ENCODE measurements around the gene ACY1. TPM values are rescaled to one million over a fixed set of nuclear protein-coding genes. Genes with fewer than 3 reads are reported as not detected.

ACY1 gene
- total RNA-seq, 1 experiment from 2014 or later: 103 TPM

- DNase-seq (ENCODE audit: low spot score): no peak
- in situ Hi-C loops (cut with HindIII; ENCODE audit: low sequenced_read_pairs): no loop called here
Measured at GRCh38 chr3:52034651-52035050, 51.3 kb downstream of the ACY1 start.

GRCh38 chr3:52036222-52036694, 52.9 kb downstream of the ACY1 start:
- peak; percentile 78 for DNase-seq (ENCODE audit: low spot score)
- in situ Hi-C loops (cut with HindIII; ENCODE audit: low sequenced_read_pairs): no loop called here

GRCh38 chr3:52036829-52037228, 53.5 kb downstream of the ACY1 start:
- DNase-seq (ENCODE audit: low spot score): no peak
- in situ Hi-C loops (cut with HindIII; ENCODE audit: low sequenced_read_pairs): no loop called here

GRCh38 chr3:52037291-52037690, 54.0 kb downstream of the ACY1 start:
- DNase-seq (ENCODE audit: low spot score): no peak
- in situ Hi-C loops (cut with HindIII; ENCODE audit: low sequenced_read_pairs): no loop called here

- no peak for DNase-seq (ENCODE audit: low spot score)
- in situ Hi-C loops (cut with HindIII; ENCODE audit: low sequenced_read_pairs): no loop called here
Measured at GRCh38 chr3:52038227-52038626, 54.9 kb downstream of the ACY1 start.

Other genes starting within 250 kb of the ACY1 start
- gene IQCF6, start 204.3 kb upstream of the ACY1 start, total RNA-seq (2014; rRNA removed; shearing (Covaris generic)): not detected in 2 replicates
- gene IQCF2, start 121.9 kb upstream of the ACY1 start, total RNA-seq (2014; rRNA removed; shearing (Covaris generic)): not detected in 2 replicates
- gene IQCF5, start 107.9 kb upstream of the ACY1 start, total RNA-seq (2014; rRNA removed; shearing (Covaris generic)): not detected in 2 replicates
- not detected in 2 replicates for gene IQCF1, start 80.2 kb upstream of the ACY1 start, total RNA-seq (2014; rRNA removed; shearing (Covaris generic))
- gene RRP9, start 41.6 kb upstream of the ACY1 start, total RNA-seq (2014; rRNA removed; shearing (Covaris generic)): 80.6 and 87.0 TPM in 2 replicates
- gene PARP3, start 41.2 kb upstream of the ACY1 start, total RNA-seq (2014; rRNA removed; shearing (Covaris generic)): 6.4 and 9.7 TPM in 2 replicates
- not detected in 2 replicates for gene GPR62, start 28.2 kb upstream of the ACY1 start, total RNA-seq (2014; rRNA removed; shearing (Covaris generic))
- 57.1 and 80.7 TPM in 2 replicates for gene PCBP4, start 16.1 kb upstream of the ACY1 start, total RNA-seq (2014; rRNA removed; shearing (Covaris generic))
- 6.5 and 9.9 TPM in 2 replicates for gene ABHD14B, start 9.5 kb upstream of the ACY1 start, total RNA-seq (2014; rRNA removed; shearing (Covaris generic))
- gene ABHD14A, start 8.5 kb upstream of the ACY1 start, total RNA-seq (2014; rRNA removed; shearing (Covaris generic)): 14.8 and 26.8 TPM in 2 replicates
- 2,209 and 2,228 TPM in 2 replicates for gene RPL29, start 12.4 kb downstream of the ACY1 start, total RNA-seq (2014; rRNA removed; shearing (Covaris generic))
- 14.6 and 16.8 TPM in 2 replicates for gene DUSP7, start 73.0 kb downstream of the ACY1 start, total RNA-seq (2014; rRNA removed; shearing (Covaris generic))
- gene POC1A, start 170.9 kb downstream of the ACY1 start, total RNA-seq (2014; rRNA removed; shearing (Covaris generic)): 22.8 and 32.2 TPM in 2 replicates
- 66.7 and 73.0 TPM in 2 replicates for gene ALAS1, start 214.6 kb downstream of the ACY1 start, total RNA-seq (2014; rRNA removed; shearing (Covaris generic))
- 0.07 TPM in 1 of 2 replicates, not detected in the other for gene TLR9, start 242.1 kb downstream of the ACY1 start, total RNA-seq (2014; rRNA removed; shearing (Covaris generic))

All from G401 (cell line).